ENCODE results near the gene S100A5.

Gene S100A5

GRCh38 chr1:153507926-153508583 is 32.7 kb downstream of the S100A5 start:
- no peak for DNase-seq (ENCODE audit: low read depth)

GRCh38 chr1:153506831-153507413 is 33.8 kb downstream of the S100A5 start:
- DNase-seq (ENCODE audit: low read depth) = no peak

GRCh38 chr1:153506386-153506785 is 34.3 kb downstream of the S100A5 start:
- DNase-seq (ENCODE audit: low read depth) = no peak

GRCh38 chr1:153505576-153505975 is 35.2 kb downstream of the S100A5 start:
- no peak for DNase-seq (ENCODE audit: low read depth)

GRCh38 chr1:153503766-153504165 is 37.0 kb downstream of the S100A5 start:
- no peak for DNase-seq (ENCODE audit: low read depth)

GRCh38 chr1:153498746-153499145 is 42.0 kb downstream of the S100A5 start:
- DNase-seq (ENCODE audit: low read depth) = no peak

- DNase-seq (ENCODE audit: low read depth) = no peak
Observed at GRCh38 chr1:153495536-153495935, 45.2 kb downstream of the S100A5 start.

GRCh38 chr1:153494976-153495535 is 45.7 kb downstream of the S100A5 start:
- peak; percentile 55 for DNase-seq (ENCODE audit: low read depth)

- no peak for DNase-seq (ENCODE audit: low read depth)
Observed at GRCh38 chr1:153493343-153493960, 47.3 kb downstream of the S100A5 start.

GRCh38 chr1:153490272-153491051 is 50.3 kb downstream of the S100A5 start:
- no peak for DNase-seq (ENCODE audit: low read depth)

GRCh38 chr1:153488731-153489130 is 52.0 kb downstream of the S100A5 start:
- DNase-seq (ENCODE audit: low read depth) = no peak

GRCh38 chr1:153487707-153488106 is 53.0 kb downstream of the S100A5 start:
- DNase-seq (ENCODE audit: low read depth) = no peak

All from stimulated activated CD8-positive, alpha-beta memory T cell treated with anti-CD3 and anti-CD28 coated beads, Interleukin-4, amount 100 ng/mL, for 24 hours (primary cell).